ENCODE data around the gene CBARP. TPM values are rescaled to one million over a fixed set of nuclear protein-coding genes. Genes with fewer than 3 reads are reported as not detected.

Gene CBARP
- total and polyA plus RNA-seq, 2 donors (not counting 3 experiments of a cell fraction or from before 2014, with no cell fraction given) = 3.5 to 9.2 TPM

GRCh38 chr19:1241417-1242095 is 3.8 kb upstream of the CBARP start, which contains the start of gene ATP5F1D:
Gene ATP5F1D, plus strand, starts transcription at chr19:1241751. Its CDS starts 100 bp downstream, at chr19:1241851.
- Histone ChIP-seq H3K9ac (replicated peaks; ENCODE audit: extremely low read depth, insufficient read depth, low read length) (peak within 1 kb of the TSS; percentile 75), H2AFZ (ENCODE audit: low read depth, low read length) (peak within 1 kb of the TSS; percentile 84), H3K9me1 (replicated peaks; ENCODE audit: control insufficient read depth, extremely low read depth, insufficient read depth, low read length) (no peaks in the 10 kb centered on the region), H3K36me3 (ENCODE audit: control insufficient read depth in 2 of 2, extremely low read depth in 1 of 2, insufficient read depth in 2 of 2, low read length in 2 of 2) (no peaks in the 10 kb centered on the region), H3K4me3 (replicated peaks in 1 of 3; ENCODE audit: insufficient read depth in 1 of 3, low read depth in 1 of 3, low read length in 3 of 3) (peak within 1 kb of the TSS; percentile 38 to 74 (median 58)), H3K27ac (ENCODE audit: insufficient read depth, low read depth, low read length) (peak within 1 kb of the TSS; percentile 36), H3K9me3 (replicated peaks; ENCODE audit: control insufficient read depth, insufficient read depth, low read length) (no peaks in the 10 kb centered on the region), H3K79me2 (ENCODE audit: control insufficient read depth, insufficient read depth, low read length) (peaks cover 15% of the 10 kb centered on the region), H3K4me2 (ENCODE audit: insufficient read depth, low read length) (peak within 1 kb of the TSS; percentile 64), H4K20me1 (replicated peaks; ENCODE audit: control insufficient read depth, extremely low read depth, insufficient read depth, low read length) (no peaks in the 10 kb centered on the region), H3K27me3 (ENCODE audit: control insufficient read depth in 2 of 2, insufficient read depth in 2 of 2, low read length in 2 of 2) (no peaks in the 10 kb centered on the region), H3K4me1 (ENCODE audit: control insufficient read depth, extremely low read depth, insufficient read depth, low read length) (peaks cover 12% of the 10 kb centered on the region)
- FAIRE-seq (peak; percentile 95), DNase-seq (ENCODE audit: low read depth, low spot score) (peak; percentile 91)
- intact Hi-C loops (cut with micrococcal nuclease) = loop anchor here (2.0 to 10.0 kb wide), 5 partner anchors 129 to 447 kb away; partner anchors contain the start of genes GPX4 and PTBP1
- TF ChIP-seq JUN (IDR thresholded peaks at IDR 0.05; ENCODE audit: borderline replicate concordance, insufficient read depth, insufficient read length, low read depth) (no peak), POLR2AphosphoS5 (IDR thresholded peaks at IDR 0.05; ENCODE audit: insufficient read depth, low read depth, low read length) (peak; percentile 91), EZH2 (IDR thresholded peaks at IDR 0.05; ENCODE audit: borderline replicate concordance, low read depth, low read length, severe bottlenecking) (no peak), POLR2A (IDR thresholded peaks at IDR 0.05; ENCODE audit: low read depth, low read length) (peak; percentile 64), MYC (IDR thresholded peaks at IDR 0.05; ENCODE audit: low read depth, low read length) (no peak), GATA2 (IDR thresholded peaks at IDR 0.05; ENCODE audit: insufficient read depth, insufficient read length, low read depth, low read length) (no peak), MAX (IDR thresholded peaks at IDR 0.05; ENCODE audit: insufficient read depth, insufficient read length) (peak; percentile 58), FOS (IDR thresholded peaks at IDR 0.05; ENCODE audit: borderline replicate concordance, insufficient read depth, low read length) (no peak)
- TF ChIP-seq, protein P1, sequence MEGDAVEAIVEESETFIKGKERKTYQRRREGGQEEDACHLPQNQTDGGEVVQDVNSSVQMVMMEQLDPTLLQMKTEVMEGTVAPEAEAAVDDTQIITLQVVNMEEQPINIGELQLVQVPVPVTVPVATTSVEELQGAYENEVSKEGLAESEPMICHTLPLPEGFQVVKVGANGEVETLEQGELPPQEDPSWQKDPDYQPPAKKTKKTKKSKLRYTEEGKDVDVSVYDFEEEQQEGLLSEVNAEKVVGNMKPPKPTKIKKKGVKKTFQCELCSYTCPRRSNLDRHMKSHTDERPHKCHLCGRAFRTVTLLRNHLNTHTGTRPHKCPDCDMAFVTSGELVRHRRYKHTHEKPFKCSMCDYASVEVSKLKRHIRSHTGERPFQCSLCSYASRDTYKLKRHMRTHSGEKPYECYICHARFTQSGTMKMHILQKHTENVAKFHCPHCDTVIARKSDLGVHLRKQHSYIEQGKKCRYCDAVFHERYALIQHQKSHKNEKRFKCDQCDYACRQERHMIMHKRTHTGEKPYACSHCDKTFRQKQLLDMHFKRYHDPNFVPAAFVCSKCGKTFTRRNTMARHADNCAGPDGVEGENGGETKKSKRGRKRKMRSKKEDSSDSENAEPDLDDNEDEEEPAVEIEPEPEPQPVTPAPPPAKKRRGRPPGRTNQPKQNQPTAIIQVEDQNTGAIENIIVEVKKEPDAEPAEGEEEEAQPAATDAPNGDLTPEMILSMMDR (IDR thresholded peaks at IDR 0.05; ENCODE audit: extremely low read depth in 1 of 2, insufficient read depth in 1 of 2, low read depth in 1 of 2, low read length in 2 of 2) = no peak
- CTCF ChIA-PET = interaction anchor here (0.6 to 7.3 kb wide), 5 partner anchors 21 to 171 kb away, joined by 3 to 1001 read pairs (median 4); partner anchors contain the start of gene CIRBP
- no TSS peak for BruUV-seq (replicated peaks)
- POLR2A ChIA-PET = interaction anchor here (1.0 to 1.7 kb wide), 2 partner anchors 25 to 27 kb away, joined by 3 to 12 read pairs; partner anchors contain the start of gene CIRBP
- dilution Hi-C loops (cut with MboI; ENCODE audit: extremely low pct_ligation_motif_present, low sequenced_read_pairs) = no loop called here
